Body of pancreas (tissue), 4 donors: ENCODE measurements around the gene DCXR. TPM values are rescaled to one million over a fixed set of nuclear protein-coding genes. Genes with fewer than 3 reads are reported as not detected.

ENCODE experiments used
- ATAC-seq: fragments of 150-250 bp; one replicate; pipeline ENCODE4 v1.9.1; 2016
- DNase-seq, 4 donors: peaks; one replicate each; pipeline ENCODE4 v3.0.0-alpha.2; 2019
- H3K27ac ChIP-seq, 4 donors: fragments of 200-600 bp; sonication (generic); 1 replicate in 3 of 4; 2 replicates in 1 of 4; pipeline versions ENCODE4 v1.5.1 to v1.6.1; 2016 to 2019; ENCODE audit warnings: mild to moderate bottlenecking in 1 of 4, mixed read lengths in 1 of 4, moderate library complexity in 1 of 4
- H3K27me3 ChIP-seq, 2 donors: fragments of 200-600 bp; sonication (generic); one replicate each; pipeline ENCODE4 v1.6.0; 2016; ENCODE audit warnings: mild to moderate bottlenecking in 1 of 2
- H3K36me3 ChIP-seq, 2 donors: fragments of 200-600 bp; sonication (generic); replicated peaks in 1 of 2; 2 replicates each; pipeline ENCODE4 v1.5.1; 2016; ENCODE audit warnings: low read depth in 2 of 2; ENCODE audit not compliant: insufficient read depth in 1 of 2
- H3K4me1 ChIP-seq: fragments of 200-600 bp; sonication (generic); one replicate; pipeline ENCODE4 v1.6.0; 2016
- H3K4me3 ChIP-seq, 2 donors: fragments of 200-600 bp; sonication (generic); 1 replicate in 1 of 2; 2 replicates in 1 of 2; pipeline ENCODE4 v1.5.1; 2016 to 2019
- H3K9me3 ChIP-seq, 3 donors: fragments of 200-600 bp; sonication (generic); 1 replicate in 2 of 3; 2 replicates in 1 of 3; pipeline ENCODE4 v1.5.1; 2016
- POLR2A ChIP-seq, 3 donors: fragments of 450-650 bp; IDR thresholded peaks; one replicate each; pipeline ENCODE4 v1.6.1; 2016; ENCODE audit warnings: antibody characterized with exemption in 3 of 3, mild to moderate bottlenecking in 2 of 3
- WGBS, 2 donors: methylation state at CpG; one replicate each; pipeline ENCODE4 v1.1.5; 2017; 5-methylcytosine and 5-hydroxymethylcytosine counted together
- intact Hi-C: fragments of 100-400 bp; cut with DNase I; formaldehyde crosslinking; loops from one replicate; pipeline ENCODE4 v1.15.1; 2023
- total RNA-seq, 2 donors: library from RNA; depleted of rRNA; stranded (reverse); fragments of >200 nt; gene quantifications; one replicate each; pipeline ENCODE4 v1.1.0, GENCODE V29; 2016
- TF ChIP-seq, protein P1 (sequence below), 7 experiments: fragments of 450-650 bp in 4 of 7; fragments of 200-600 bp in 3 of 7; sonication (generic) in 3 of 7; IDR thresholded peaks; one replicate each; pipeline ENCODE4 v1.5.1; 2016 to 2019; ENCODE audit warnings: antibody characterized with exemption in 7 of 7

DCXR gene
- total RNA-seq, 2 donors from 2014 or later, result 82.2 to 205 TPM

DNA sequence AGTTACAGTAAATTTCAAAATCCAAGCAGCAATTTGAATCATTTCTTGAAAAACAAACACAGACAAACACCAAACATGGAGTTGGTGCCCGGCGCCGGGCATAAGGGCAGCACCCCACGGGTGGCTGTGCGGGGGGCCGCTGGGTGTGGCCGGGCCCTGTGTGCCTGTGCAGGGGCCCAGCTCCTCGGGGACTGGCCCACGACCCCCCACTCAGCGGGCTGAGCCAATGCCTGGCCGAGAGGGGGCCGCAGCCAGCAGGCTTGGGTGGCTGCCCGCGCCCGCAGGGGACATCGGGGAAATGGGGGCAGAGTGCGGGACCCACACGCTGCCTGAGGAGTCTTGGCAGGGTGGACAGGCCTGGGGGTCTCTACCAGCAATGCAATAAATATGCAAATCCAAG, 40.9 kb upstream of the DCXR start:
- no peak for DNase-seq
- H3K36me3 ChIP-seq, result peaks cover 4 to 15% of the 10 kb centered on the region in 2 donors
- 92 to 94% methylated on average over 8 to 14 of the region's 18 CpGs for WGBS, 2 donors

DNA sequence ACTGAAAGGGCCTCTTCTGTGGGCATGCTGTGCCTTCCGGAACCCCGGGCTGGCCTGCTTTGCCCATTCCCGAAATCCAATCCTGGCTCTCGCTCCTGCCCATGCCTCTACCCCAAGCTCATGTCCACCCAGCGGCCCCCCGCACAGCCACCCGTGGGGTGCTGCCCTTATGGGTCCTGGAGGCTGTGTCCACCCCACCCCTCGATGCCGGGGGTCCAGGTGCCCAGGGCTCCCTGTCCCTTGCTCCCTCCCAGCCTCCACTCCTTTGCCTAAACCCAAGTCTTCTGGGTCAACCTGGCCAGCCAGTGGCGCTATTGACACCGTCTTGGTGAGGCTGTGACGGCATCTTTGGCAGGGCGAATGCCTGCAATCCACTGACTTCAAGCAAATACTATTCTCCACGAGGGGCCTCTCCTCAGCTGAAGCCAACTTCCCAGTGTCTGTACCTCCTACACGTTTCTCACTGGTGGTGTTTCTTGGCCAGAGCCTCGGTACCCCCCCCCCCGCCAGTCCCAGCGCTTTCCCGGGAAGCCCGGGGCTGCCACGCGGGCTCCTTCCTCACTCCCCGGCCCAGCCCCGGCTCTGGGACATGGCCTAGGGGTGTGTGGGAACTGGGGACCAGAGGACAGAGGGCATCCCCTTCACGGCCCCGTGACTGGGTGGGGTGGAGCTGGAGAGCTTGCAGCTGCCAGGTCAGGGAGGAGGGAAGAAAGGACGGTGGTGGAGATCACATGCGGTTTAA, 40.3 kb upstream of the DCXR start:
- Histone ChIP-seq H3K27ac (no peak overlapping the region), H3K4me3 (no peak overlapping the region), H3K4me1 (no peaks in the 10 kb centered on the region), H3K36me3 (peaks cover 0 to 9% of the 10 kb centered on the region in 2 donors), H3K27me3 (no peaks in the 10 kb centered on the region), H3K9me3 (no peaks in the 10 kb centered on the region)
- ATAC-seq (no peak), DNase-seq (no peak)
- 73 to 75% methylated on average over 23 to 28 of the region's 28 CpGs for WGBS, 2 donors
- intact Hi-C loops, result no loop called here
- no peak for TF ChIP-seq POLR2A (IDR thresholded peaks at IDR 0.05)
- TF ChIP-seq, protein P1, sequence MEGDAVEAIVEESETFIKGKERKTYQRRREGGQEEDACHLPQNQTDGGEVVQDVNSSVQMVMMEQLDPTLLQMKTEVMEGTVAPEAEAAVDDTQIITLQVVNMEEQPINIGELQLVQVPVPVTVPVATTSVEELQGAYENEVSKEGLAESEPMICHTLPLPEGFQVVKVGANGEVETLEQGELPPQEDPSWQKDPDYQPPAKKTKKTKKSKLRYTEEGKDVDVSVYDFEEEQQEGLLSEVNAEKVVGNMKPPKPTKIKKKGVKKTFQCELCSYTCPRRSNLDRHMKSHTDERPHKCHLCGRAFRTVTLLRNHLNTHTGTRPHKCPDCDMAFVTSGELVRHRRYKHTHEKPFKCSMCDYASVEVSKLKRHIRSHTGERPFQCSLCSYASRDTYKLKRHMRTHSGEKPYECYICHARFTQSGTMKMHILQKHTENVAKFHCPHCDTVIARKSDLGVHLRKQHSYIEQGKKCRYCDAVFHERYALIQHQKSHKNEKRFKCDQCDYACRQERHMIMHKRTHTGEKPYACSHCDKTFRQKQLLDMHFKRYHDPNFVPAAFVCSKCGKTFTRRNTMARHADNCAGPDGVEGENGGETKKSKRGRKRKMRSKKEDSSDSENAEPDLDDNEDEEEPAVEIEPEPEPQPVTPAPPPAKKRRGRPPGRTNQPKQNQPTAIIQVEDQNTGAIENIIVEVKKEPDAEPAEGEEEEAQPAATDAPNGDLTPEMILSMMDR (IDR thresholded peaks at IDR 0.05), result no peak

More for the DNA sequence above, 40.9 kb upstream of the DCXR start:
- no peak overlapping the region for H3K27ac ChIP-seq
- no peaks in the 10 kb centered on the region for H3K27me3 ChIP-seq
- intact Hi-C loops, result no loop called here
- no peak overlapping the region for H3K4me3 ChIP-seq
- H3K9me3 ChIP-seq, result no peaks in the 10 kb centered on the region
- no peak for TF ChIP-seq POLR2A (IDR thresholded peaks at IDR 0.05)
- TF ChIP-seq, protein P1 (IDR thresholded peaks at IDR 0.05), result no peak
- no peak for ATAC-seq
- no peaks in the 10 kb centered on the region for H3K4me1 ChIP-seq

DNA sequence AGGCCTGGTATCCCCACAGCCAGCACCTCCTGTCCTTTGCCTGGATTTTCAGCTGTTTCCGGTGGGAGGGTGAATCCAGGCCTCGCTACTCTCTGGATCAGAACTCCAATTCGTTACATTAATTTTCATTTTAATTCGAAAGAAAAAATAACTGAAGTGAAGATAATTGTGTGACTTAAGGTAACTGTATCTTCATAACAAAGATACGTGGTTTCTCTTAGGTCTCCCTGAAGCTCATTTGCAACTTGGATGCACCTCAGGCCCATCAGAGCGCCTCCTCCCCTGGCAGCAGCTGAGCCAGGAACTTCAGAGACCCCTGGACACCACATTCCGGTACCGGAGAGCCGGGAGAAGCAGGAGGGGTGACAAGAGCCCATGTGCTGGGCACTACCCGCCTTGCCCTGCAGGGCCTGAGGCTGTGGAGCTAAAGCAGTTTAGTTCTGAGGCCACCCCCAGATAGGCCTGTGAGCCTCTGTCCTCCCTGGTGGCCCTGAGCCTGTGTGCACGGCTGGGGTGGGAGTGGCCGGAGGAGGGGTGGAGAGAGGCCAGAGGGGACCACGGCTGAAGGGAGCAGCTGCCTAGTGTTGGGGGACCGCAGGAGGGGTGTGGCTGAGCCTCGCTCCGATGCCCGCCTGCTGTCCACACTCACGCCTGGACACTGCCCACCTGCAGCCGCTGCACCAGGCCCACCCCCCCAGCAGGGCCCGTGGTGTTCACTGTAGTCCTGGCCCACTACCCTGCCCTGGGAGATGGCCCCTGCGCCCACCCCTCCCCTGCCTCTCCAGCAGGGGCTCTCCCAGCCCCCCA, 39.5 kb upstream of the DCXR start:
- Histone ChIP-seq H3K4me3 (no peak overlapping the region), H3K27ac (no peak overlapping the region), H3K4me1 (no peaks in the 10 kb centered on the region), H3K9me3 (no peaks in the 10 kb centered on the region), H3K27me3 (no peaks in the 10 kb centered on the region), H3K36me3 (peaks cover 0 to 8% of the 10 kb centered on the region in 2 donors)
- DNase-seq (no peak), ATAC-seq (no peak)
- 79% methylated on average over 15 to 21 of the region's 21 CpGs for WGBS, 2 donors
- intact Hi-C loops, result no loop called here
- TF ChIP-seq, protein P1 (IDR thresholded peaks at IDR 0.05), result no peak
- TF ChIP-seq POLR2A (IDR thresholded peaks at IDR 0.05), result no peak

DNA sequence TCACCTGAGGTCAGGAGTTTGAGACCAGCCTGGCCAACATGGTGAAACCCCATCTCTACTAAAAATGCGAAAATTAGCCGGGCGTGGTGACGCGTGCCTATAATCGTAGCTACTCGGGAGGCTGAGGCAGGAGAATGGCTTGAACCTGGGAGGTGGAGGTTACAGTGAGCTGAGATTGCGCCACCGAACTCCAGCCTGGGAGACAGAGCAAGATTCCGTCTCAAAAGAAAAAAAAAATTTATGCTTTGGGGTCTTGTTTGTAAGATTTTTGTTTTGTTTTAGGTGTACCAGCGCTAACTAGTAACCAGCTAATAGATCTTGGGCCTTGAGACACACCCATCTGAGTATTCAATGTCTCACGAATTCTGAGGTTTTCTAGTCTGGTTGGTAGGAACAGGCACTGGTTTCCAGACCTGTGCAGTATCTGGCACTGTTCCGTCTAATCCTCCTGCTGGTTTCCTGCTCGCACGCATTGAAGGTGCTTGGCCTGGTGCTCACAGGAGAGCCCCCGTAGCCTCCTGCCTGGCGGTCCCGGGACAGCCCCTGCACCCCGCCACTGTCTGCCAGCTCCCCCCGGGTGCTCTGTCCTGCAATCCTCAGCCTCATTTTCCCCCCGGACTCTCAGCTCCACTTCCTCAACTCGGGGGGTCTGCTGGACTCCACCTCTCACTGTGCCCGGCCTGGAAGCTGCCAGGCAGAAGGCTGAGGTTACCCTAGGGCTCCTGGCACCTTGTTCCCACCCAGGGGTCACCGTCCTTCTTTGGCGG, 38.7 kb upstream of the DCXR start:
- Histone ChIP-seq H3K4me1 (no peaks in the 10 kb centered on the region), H3K36me3 (peaks cover 0 to 8% of the 10 kb centered on the region in 2 donors), H3K4me3 (no peak overlapping the region), H3K9me3 (no peaks in the 10 kb centered on the region), H3K27me3 (no peaks in the 10 kb centered on the region), H3K27ac (no peak overlapping the region)
- DNase-seq (no peak), ATAC-seq (no peak)
- no peak for TF ChIP-seq POLR2A (IDR thresholded peaks at IDR 0.05)
- TF ChIP-seq, protein P1 (IDR thresholded peaks at IDR 0.05), result no peak
- WGBS, 2 donors, result 77 to 87% methylated on average over 17 to 25 of the region's 25 CpGs
- intact Hi-C loops, result no loop called here
